Cardiac fibroblast (primary cell): Measurements from ENCODE around the gene SCN4B.

Source experiments
- DNase-seq, 2 donors: peaks; one replicate each; pipeline versions ENCODE4 v3.0.0 to v3.0.0-alpha.2; 2010; ENCODE audit warnings: low read depth in 2 of 2
- H3K4me3 ChIP-seq, 2 donors: replicated peaks in 1 of 2; 1 replicate in 1 of 2; 2 replicates in 1 of 2; pipeline ENCODE4 v1.5.1; 2011; ENCODE audit warnings: low read depth in 2 of 2, low read length in 2 of 2, mild to moderate bottlenecking in 2 of 2, moderate library complexity in 1 of 2
- TF ChIP-seq, protein P1 (sequence below): IDR thresholded peaks from one replicate; pipeline ENCODE4 v1.5.1; 2011; ENCODE audit warnings: low read depth, mild to moderate bottlenecking, low read length, inconsistent platforms

Gene SCN4B

DNA sequence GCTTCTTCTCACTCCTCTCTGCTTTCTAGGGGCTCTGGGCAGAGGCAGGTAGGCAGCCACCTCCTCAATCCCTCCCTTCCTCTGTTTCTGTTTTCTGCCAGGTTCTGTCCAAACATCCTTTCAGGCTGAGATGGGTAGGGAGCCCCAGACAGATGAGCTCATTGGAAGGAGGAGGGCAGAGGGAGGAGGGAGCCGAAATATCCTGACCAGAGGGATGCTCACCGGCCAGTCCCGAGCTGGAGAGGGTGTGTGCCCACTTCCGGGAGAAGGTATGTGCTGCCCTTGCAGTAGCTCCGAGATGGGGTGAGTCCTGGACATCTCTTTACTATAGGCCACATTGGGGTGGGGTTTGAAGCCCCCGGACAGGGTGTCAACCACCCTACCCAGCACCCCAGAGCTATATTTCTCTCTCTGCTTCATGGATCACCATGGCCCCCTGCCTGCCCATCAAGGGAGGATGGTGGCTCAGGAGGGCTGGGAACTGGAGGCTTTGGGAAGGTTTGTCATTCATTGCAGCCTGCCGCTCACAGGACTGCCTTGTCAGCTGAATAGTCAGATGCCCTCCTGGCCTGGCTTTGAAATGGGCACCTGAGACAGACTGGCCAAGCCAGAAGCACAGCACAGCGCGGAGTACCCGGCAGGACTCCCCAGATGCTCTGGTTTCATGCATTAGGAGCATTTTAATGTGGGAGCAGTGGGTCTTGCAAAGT is 4.7 kb upstream of the SCN4B start:
- TF ChIP-seq, protein P1, sequence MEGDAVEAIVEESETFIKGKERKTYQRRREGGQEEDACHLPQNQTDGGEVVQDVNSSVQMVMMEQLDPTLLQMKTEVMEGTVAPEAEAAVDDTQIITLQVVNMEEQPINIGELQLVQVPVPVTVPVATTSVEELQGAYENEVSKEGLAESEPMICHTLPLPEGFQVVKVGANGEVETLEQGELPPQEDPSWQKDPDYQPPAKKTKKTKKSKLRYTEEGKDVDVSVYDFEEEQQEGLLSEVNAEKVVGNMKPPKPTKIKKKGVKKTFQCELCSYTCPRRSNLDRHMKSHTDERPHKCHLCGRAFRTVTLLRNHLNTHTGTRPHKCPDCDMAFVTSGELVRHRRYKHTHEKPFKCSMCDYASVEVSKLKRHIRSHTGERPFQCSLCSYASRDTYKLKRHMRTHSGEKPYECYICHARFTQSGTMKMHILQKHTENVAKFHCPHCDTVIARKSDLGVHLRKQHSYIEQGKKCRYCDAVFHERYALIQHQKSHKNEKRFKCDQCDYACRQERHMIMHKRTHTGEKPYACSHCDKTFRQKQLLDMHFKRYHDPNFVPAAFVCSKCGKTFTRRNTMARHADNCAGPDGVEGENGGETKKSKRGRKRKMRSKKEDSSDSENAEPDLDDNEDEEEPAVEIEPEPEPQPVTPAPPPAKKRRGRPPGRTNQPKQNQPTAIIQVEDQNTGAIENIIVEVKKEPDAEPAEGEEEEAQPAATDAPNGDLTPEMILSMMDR: no peak

DNA sequence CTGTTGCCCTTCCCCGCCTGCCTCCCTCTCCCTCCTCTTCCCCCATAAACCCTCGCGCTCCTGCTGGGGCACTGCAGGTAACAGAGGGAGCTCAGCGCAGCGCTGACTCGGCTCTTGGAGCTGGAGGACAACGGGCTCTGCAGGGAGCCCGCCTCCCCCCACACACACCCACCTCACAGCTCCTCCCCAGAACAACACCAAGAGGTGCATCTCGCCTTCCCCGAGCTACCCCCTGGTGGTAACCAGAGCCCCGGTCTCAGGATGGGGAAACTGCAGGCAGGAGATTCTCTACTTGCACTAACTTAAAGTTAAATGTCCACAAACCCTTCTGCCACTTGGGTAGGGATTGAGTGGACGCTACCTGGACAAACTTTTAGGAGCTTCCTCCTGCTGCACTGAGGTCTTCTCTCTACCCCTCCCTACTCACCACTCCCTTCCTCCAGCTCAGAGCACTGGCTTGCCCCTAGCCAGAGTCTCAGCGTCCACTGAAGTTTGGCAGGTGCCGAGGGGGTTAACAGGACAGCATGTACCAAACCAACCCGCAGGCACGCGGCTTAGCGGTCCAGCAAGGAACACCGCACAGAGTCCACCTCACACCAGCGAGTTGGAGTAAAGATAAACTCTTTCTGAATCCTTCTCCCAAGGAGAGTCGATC is 4.0 kb upstream of the SCN4B start:
- no peak overlapping the region for H3K4me3 ChIP-seq
- TF ChIP-seq, protein P1: no peak
- no peak for DNase-seq

More for the DNA sequence above, 4.7 kb upstream of the SCN4B start:
- no peak overlapping the region for H3K4me3 ChIP-seq
- no peak for DNase-seq

DNA sequence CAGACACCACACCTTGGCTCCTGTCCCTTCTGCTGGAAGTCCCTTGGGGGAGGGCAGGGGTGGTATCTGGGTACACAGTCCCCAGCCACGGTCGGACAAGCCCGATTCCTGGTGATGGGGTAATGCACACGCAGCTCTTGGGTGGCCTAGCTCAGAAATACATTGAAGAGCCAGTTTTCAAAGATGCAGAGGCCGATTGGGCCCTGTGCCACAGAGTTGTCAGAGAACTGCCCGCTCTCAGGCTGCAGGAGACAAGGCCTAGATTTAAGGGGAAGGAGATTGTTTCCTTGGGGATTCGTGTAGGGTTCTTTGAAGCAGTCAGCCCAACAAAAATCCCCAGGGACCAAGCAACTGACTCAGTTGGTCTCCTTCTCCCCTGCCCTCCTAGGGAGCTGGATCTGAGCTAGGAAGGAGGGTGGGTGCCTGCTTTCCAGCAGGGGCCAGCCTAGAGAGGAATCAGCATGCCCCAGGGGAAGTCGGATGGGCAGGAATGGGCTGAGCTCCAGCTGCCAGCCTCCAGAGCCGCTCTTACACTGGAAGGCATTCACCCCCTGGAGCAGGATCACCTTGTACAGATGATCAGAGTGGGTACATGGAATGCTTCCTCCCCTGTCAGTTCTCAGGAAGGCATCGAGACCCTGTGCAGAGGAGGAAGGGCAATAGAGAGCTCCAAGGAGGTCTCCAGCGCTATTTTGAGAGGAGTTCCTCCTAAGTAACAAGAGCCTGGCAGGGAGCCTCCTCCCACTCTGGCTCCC is 3.3 kb upstream of the SCN4B start:
- no peak for DNase-seq
- H3K4me3 ChIP-seq: no peak overlapping the region
- TF ChIP-seq, protein P1: no peak

DNA sequence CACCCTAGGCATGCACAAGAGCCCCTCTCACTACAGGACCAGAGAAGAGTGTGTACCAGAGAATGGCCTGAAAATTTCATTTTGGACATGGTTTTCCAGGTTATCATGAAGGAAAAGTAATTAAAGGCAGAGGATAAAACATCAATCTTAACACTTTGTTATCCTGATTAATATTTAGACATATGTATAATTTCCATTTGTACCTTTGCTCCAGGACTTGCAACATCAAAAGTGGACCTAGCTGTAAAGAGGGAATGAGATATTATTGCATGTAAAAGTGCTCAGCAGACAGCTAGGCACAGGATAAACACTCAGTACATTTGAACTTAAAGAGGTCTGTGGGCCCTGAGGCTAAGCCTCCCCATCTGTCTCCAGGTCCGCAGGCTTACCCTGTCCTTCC is 2.0 kb upstream of the SCN4B start:
- DNase-seq: no peak
- TF ChIP-seq, protein P1: no peak
- H3K4me3 ChIP-seq: no peak overlapping the region

DNA sequence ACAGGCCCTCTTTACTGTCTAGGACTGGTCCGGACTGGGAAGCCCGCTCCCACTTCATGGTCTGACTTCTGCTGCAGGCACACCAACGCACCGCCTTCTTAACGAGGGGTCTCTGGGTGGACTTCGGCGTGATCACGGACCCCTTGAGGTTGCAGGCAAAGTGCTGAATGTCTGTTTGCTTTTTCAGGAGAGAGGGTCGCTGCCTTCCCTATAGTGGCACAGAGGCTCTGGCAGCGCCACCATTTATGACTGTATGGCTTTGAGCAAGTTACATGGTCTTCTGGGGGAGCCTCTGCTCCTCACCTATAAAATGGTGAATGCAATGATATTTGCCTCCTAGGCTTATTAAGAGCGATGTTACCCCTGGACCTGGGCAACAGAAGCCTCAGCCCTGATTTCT is 1.4 kb upstream of the SCN4B start:
- TF ChIP-seq, protein P1: no peak
- H3K4me3 ChIP-seq: no peak overlapping the region
- DNase-seq: no peak

DNA sequence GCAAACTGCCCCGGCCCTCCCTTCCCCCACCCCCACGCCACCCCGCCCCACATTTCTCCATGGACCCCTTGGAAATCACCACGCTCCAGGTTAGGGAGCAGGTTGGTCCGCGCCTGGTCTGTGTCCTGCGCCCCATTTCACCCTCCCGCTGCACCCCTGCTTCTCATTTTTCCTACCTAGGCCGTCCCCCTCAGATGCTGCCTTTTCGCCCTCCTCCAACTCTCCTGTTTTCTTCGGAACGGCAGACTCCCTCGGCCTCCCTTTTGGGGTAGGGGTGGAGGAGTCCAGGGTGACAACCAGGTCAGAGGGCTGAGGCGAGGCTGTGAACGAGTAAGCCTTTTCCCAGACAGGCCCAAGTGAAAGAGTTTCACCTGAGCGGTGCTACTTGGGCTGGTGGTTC is 893 bp upstream of the SCN4B start:
- H3K4me3 ChIP-seq: no peak overlapping the region
- TF ChIP-seq, protein P1: no peak
- no peak for DNase-seq
